H1 (cell line): ENCODE measurements around the gene DOC2A. TPM values are rescaled to one million over a fixed set of nuclear protein-coding genes. Genes with fewer than 3 reads are reported as not detected.

Source experiments
- CTCF ChIA-PET: fragments of 300-600 bp; sonication (Branson Sonifier 250); formaldehyde crosslinking; loops from one replicate; lab custom pipeline; 2021; ENCODE audit not compliant: partially characterized antibody; lab: Charles Lee
- POLR2A ChIA-PET: fragments of 300-600 bp; sonication (Branson Sonifier 250); formaldehyde crosslinking; loops from one replicate; lab custom pipeline; 2021; ENCODE audit warnings: inconsistent platforms; ENCODE audit not compliant: partially characterized antibody; lab: Charles Lee
- DNase-seq, 2 experiments: peaks; one replicate each; pipeline versions ENCODE4 v3.0.0 to v3.0.0-alpha.2; 2010 to 2022; ENCODE audit warnings: low spot score in 2 of 2, low read depth in 1 of 2, mixed read lengths in 1 of 2
- FAIRE-seq: peaks from 2 replicates; lab custom pipeline; 2011; peaks lifted over from hg19 to GRCh38; lab: Jason Lieb, UNC
- H2AFZ ChIP-seq: 2 replicates; pipeline ENCODE4 v1.8.1; 2012; ENCODE audit warnings: low read length, inconsistent platforms
- H2AK5ac ChIP-seq: 2 replicates; pipeline ENCODE4 v1.6.1; 2013; ENCODE audit warnings: low read depth, low read length
- H2BK120ac ChIP-seq: replicated peaks from 2 replicates; pipeline ENCODE3; 2013; ENCODE audit warnings: low read depth, low read length, inconsistent platforms
- H2BK12ac ChIP-seq: 2 replicates; pipeline ENCODE4 v1.6.1; 2013; ENCODE audit warnings: low read depth, low read length
- H2BK15ac ChIP-seq: 2 replicates; pipeline ENCODE4 v1.6.1; 2013; ENCODE audit warnings: low read length
- H2BK20ac ChIP-seq: 2 replicates; pipeline ENCODE4 v1.6.1; 2013; ENCODE audit warnings: low read length
- H2BK5ac ChIP-seq: 2 replicates; pipeline ENCODE4 v1.6.1; 2013; ENCODE audit warnings: low read depth, low read length
- H3K14ac ChIP-seq: 2 replicates; pipeline ENCODE4 v1.6.1; 2013; ENCODE audit warnings: inconsistent platforms; ENCODE audit not compliant: insufficient read length
- H3K18ac ChIP-seq: 2 replicates; pipeline ENCODE4 v1.6.1; 2013; ENCODE audit warnings: low read length; ENCODE audit errors: extremely low read depth
- H3K23ac ChIP-seq: 2 replicates; pipeline ENCODE4 v1.6.1; 2013; ENCODE audit warnings: inconsistent platforms; ENCODE audit not compliant: insufficient read length
- H3K23me2 ChIP-seq: 2 replicates; pipeline ENCODE4 v1.6.1; 2013; ENCODE audit warnings: low read depth, low read length
- H3K27ac ChIP-seq: 2 replicates; pipeline ENCODE4 v1.6.1; 2011; ENCODE audit warnings: low read depth, low read length, inconsistent platforms
- H3K27me3 ChIP-seq, 4 experiments: replicated peaks in 1 of 4; 1 replicate in 1 of 4; 2 replicates in 3 of 4; pipeline versions ENCODE4 v1.6.1 to v1.8.1; 2011 to 2013; ENCODE audit warnings: low read length in 3 of 4, mild to moderate bottlenecking in 3 of 4, inconsistent platforms in 2 of 4, mixed read lengths in 2 of 4, moderate library complexity in 1 of 4; ENCODE audit not compliant: control insufficient read depth in 3 of 4, insufficient read depth in 3 of 4; ENCODE audit errors: extremely low read depth in 1 of 4
- H3K36me3 ChIP-seq, 4 experiments: 2 replicates each; pipeline versions ENCODE4 v1.6.1 to v1.8.1; 2011 to 2013; ENCODE audit warnings: mild to moderate bottlenecking in 4 of 4, low read length in 3 of 4, moderate library complexity in 2 of 4, control low read depth in 1 of 4, inconsistent platforms in 1 of 4; ENCODE audit not compliant: insufficient read depth in 4 of 4, control insufficient read depth in 2 of 4
- H3K4ac ChIP-seq: replicated peaks from 2 replicates; pipeline ENCODE3; 2013; ENCODE audit warnings: low read length, low read depth, mixed read lengths, inconsistent platforms; ENCODE audit not compliant: insufficient read length
- H3K4me1 ChIP-seq, 4 experiments: replicated peaks in 1 of 4; 1 replicate in 1 of 4; 2 replicates in 3 of 4; pipeline versions ENCODE4 v1.6.1 to v1.8.1; 2011 to 2013; ENCODE audit warnings: low read length in 3 of 4, inconsistent platforms in 2 of 4, mixed read lengths in 1 of 4; ENCODE audit not compliant: insufficient read depth in 4 of 4, control insufficient read depth in 3 of 4
- H3K4me2 ChIP-seq, 2 experiments: 2 replicates each; pipeline versions ENCODE4 v1.6.1 to v1.8.1; 2011 to 2013; ENCODE audit warnings: low read depth in 2 of 2, low read length in 2 of 2, control low read depth in 1 of 2, inconsistent platforms in 1 of 2, mild to moderate bottlenecking in 1 of 2; ENCODE audit not compliant: insufficient read depth in 1 of 2
- H3K4me3 ChIP-seq, 4 experiments: fragments of 200-600, 300-600 bp in 1 of 4; sonication (generic), shearing (Covaris generic), sonication (Bioruptor Twin) in 1 of 4; 2 replicates each; pipeline versions ENCODE4 v1.5.1 to v1.8.1; 2011 to 2016; ENCODE audit warnings: low read length in 4 of 4, low read depth in 3 of 4, control low read depth in 2 of 4, inconsistent platforms in 2 of 4, mild to moderate bottlenecking in 2 of 4, mixed read lengths in 1 of 4, moderate library complexity in 1 of 4; ENCODE audit not compliant: insufficient read depth in 2 of 4; ENCODE audit errors: extremely low read depth in 1 of 4
- H3K56ac ChIP-seq: replicated peaks from 2 replicates; pipeline ENCODE3; 2013; ENCODE audit warnings: low read depth, mild to moderate bottlenecking, mixed read lengths, low read length, inconsistent platforms; ENCODE audit not compliant: insufficient read length
- H3K79me1 ChIP-seq: 2 replicates; pipeline ENCODE4 v1.6.1; 2013; ENCODE audit warnings: low read depth, low read length, control low read depth
- H3K79me2 ChIP-seq, 2 experiments: 2 replicates each; pipeline versions ENCODE4 v1.6.1 to v1.8.1; 2012 to 2013; ENCODE audit warnings: low read length in 2 of 2, mild to moderate bottlenecking in 2 of 2, inconsistent platforms in 1 of 2; ENCODE audit not compliant: insufficient read depth in 2 of 2, control insufficient read depth in 1 of 2
- H3K9ac ChIP-seq, 4 experiments: replicated peaks in 1 of 4; 1 replicate in 1 of 4; 2 replicates in 3 of 4; pipeline versions ENCODE4 v1.6.1 to v1.8.1; 2011 to 2013; ENCODE audit warnings: low read depth in 3 of 4, low read length in 3 of 4, control low read depth in 2 of 4, mild to moderate bottlenecking in 2 of 4, moderate library complexity in 2 of 4, inconsistent platforms in 1 of 4; ENCODE audit errors: extremely low read depth in 1 of 4
- H3K9me3 ChIP-seq, 2 experiments: 2 replicates each; pipeline versions ENCODE4 v1.6.1 to v1.8.1; 2012 to 2013; ENCODE audit warnings: mild to moderate bottlenecking in 2 of 2, moderate library complexity in 2 of 2, control low read depth in 1 of 2, inconsistent platforms in 1 of 2, low read depth in 1 of 2, low read length in 1 of 2, mixed read lengths in 1 of 2; ENCODE audit not compliant: insufficient read depth in 2 of 2
- H4K20me1 ChIP-seq, 2 experiments: replicated peaks in 1 of 2; 2 replicates each; pipeline versions ENCODE3 to v1.8.1; 2011 to 2013; ENCODE audit warnings: inconsistent platforms in 2 of 2, low read length in 2 of 2, mild to moderate bottlenecking in 1 of 2; ENCODE audit not compliant: insufficient read depth in 2 of 2, control insufficient read depth in 1 of 2
- H4K5ac ChIP-seq: 2 replicates; pipeline ENCODE4 v1.6.1; 2013; ENCODE audit warnings: low read length, low read depth, mixed read lengths, inconsistent platforms; ENCODE audit not compliant: insufficient read length
- H4K8ac ChIP-seq: 2 replicates; pipeline ENCODE4 v1.8.0; 2013; ENCODE audit warnings: mild to moderate bottlenecking, moderate library complexity, low read length, inconsistent platforms; ENCODE audit not compliant: insufficient read depth; ENCODE audit errors: extremely low read depth
- H4K91ac ChIP-seq: replicated peaks from 2 replicates; pipeline ENCODE3; 2013; ENCODE audit warnings: low read length, mixed read lengths, inconsistent platforms; ENCODE audit not compliant: insufficient read length
- BACH1 ChIP-seq: IDR thresholded peaks from 2 replicates; pipeline ENCODE4 v1.6.1; 2012; ENCODE audit warnings: low read length, improper control_type of control experiment
- CTBP2 ChIP-seq: IDR thresholded peaks from 2 replicates; pipeline ENCODE4 v1.7.0; 2011; ENCODE audit warnings: borderline replicate concordance, mild to moderate bottlenecking, moderate library complexity, mixed read lengths, low read length; ENCODE audit not compliant: insufficient read depth, insufficient read length
- EGR1 ChIP-seq: IDR thresholded peaks from 2 replicates; pipeline ENCODE4 v1.6.1; 2011; ENCODE audit warnings: low read depth, low read length, borderline replicate concordance
- MAX ChIP-seq: IDR thresholded peaks from 2 replicates; pipeline ENCODE4 v1.6.1; 2012; ENCODE audit warnings: inconsistent platforms
- NANOG ChIP-seq: IDR thresholded peaks from 2 replicates; pipeline ENCODE4 v1.6.1; 2011; ENCODE audit warnings: low read length, low read depth, mild to moderate bottlenecking, inconsistent platforms; ENCODE audit not compliant: insufficient read depth, poor library complexity, severe bottlenecking
- POLR2A ChIP-seq, 2 experiments: IDR thresholded peaks; 1 replicate in 1 of 2; 2 replicates in 1 of 2; pipeline ENCODE4 v1.6.1; 2011; ENCODE audit warnings: low read depth in 2 of 2, low read length in 2 of 2, mild to moderate bottlenecking in 2 of 2; ENCODE audit errors: control extremely low read depth in 1 of 2
- SIN3A ChIP-seq, 2 experiments: IDR thresholded peaks in 1 of 2; conservative IDR thresholded peaks in 1 of 2; 2 replicates each; pipeline ENCODE4 v1.6.1; 2011 to 2012; ENCODE audit warnings: low read length in 2 of 2, improper control_type of control experiment in 1 of 2, low read depth in 1 of 2, mild to moderate bottlenecking in 1 of 2
- SP4 ChIP-seq: IDR thresholded peaks from 2 replicates; pipeline ENCODE4 v1.6.1; 2012; ENCODE audit warnings: low read length, inconsistent platforms
- SRF ChIP-seq: IDR thresholded peaks from 2 replicates; pipeline ENCODE4 v1.6.1; 2011; ENCODE audit warnings: mild to moderate bottlenecking, low read depth, low read length, moderate library complexity
- TBP ChIP-seq: IDR thresholded peaks from 2 replicates; pipeline ENCODE4 v1.6.1; 2011; ENCODE audit warnings: low read depth, low read length, improper control_type of control experiment
- WGBS, 2 experiments: shearing (Covaris generic) in 1 of 2; methylation state at CpG; one replicate each; pipeline versions ENCODE4 v1.1.6 to v1.1.7; 2013 to 2015; ENCODE audit warnings: low lambda C conversion rate in 2 of 2, mixed read lengths in 2 of 2, inconsistent platforms in 1 of 2, low coverage in 1 of 2, missing lambda C conversion rate in 1 of 2; ENCODE audit not compliant: insufficient replicate concordance in 2 of 2, insufficient coverage in 1 of 2, insufficient read length in 1 of 2; ENCODE audit errors: extremely low coverage in 1 of 2, missing lambda C conversion rate in 1 of 2; 5-methylcytosine and 5-hydroxymethylcytosine counted together
- polyA plus RNA-seq, 7 experiments: library from polyadenylated mRNA; depleted of rRNA in 3 of 7; stranded (reverse) in 5 of 7; unstranded in 2 of 7; fragments of >200 nt in 5 of 7; fragments of 200-250 nt in 2 of 7; gene quantifications; 1 replicate in 5 of 7; 2 replicates in 1 of 7; 4 replicates in 1 of 7; pipeline versions ENCODE4 v1.2.1 to v1.2.3, GENCODE V29; 2011 to 2013; ENCODE audit warnings: missing spikeins in 2 of 7, mixed read lengths in 2 of 7
- total RNA-seq: library from RNA; stranded (reverse); fragmentation: NEBNext Ultra II Directional; extraction: Animal tissue kit (Norgen Biotek cat#: 25700); gene quantifications from 2 replicates; pipeline ENCODE4 v1.2.1, GENCODE V29; 2021

DOC2A gene
- total and polyA plus RNA-seq, 2 of the 8 experiments (the other 6 are each of a cell fraction or from before 2014, with no cell fraction given) = 13.9 to 20.7 TPM

GRCh38 chr16:29973384-29974246 is 37.2 kb downstream of the DOC2A start, which contains the start of gene TAOK2:
TSS of gene TAOK2 (plus strand) at chr16:29973868. CDS start at chr16:29977773, 3,905 bp downstream.
- no peak within 1 kb of the TSS for H2BK5ac ChIP-seq
- H3K36me3 ChIP-seq = peaks cover 4 to 20% (median 13%) of the 10 kb centered on the region in 4 experiments
- CTCF ChIA-PET = interaction anchor here (0.6 to 3.7 kb wide), 10 partner anchors 12 to 144 kb away, joined by 3 to 12 read pairs (median 4); partner anchors contain the start of genes SEZ6L2, TLCD3B and TMEM219
- POLR2A ChIA-PET = interaction anchor here (0.6 to 3.4 kb wide), 17 partner anchors 9 to 1012 kb away, joined by 3 to 33 read pairs (median 4); partner anchors contain the start of genes ALDOA, HIRIP3, INO80E and QPRT
- peak; percentile 99 to 100 for DNase-seq
- H3K56ac ChIP-seq = peak within 1 kb of the TSS; percentile 59
- H3K4me2 ChIP-seq = peak within 1 kb of the TSS; percentile 72 to 85
- no peak within 1 kb of the TSS for H2BK20ac ChIP-seq
- no peak within 1 kb of the TSS for H3K4ac ChIP-seq
- H2AFZ ChIP-seq = 0 out of 2 replicates have a peak within 1 kb of the TSS, but pooled peaks have one; percentile 36
- H3K14ac ChIP-seq = no peak within 1 kb of the TSS
- peak within 1 kb of the TSS; percentile 80 to 90 (median 85) for H3K4me3 ChIP-seq
- no peak within 1 kb of the TSS for H4K91ac ChIP-seq
- H2BK12ac ChIP-seq = no peak within 1 kb of the TSS
- no peak within 1 kb of the TSS for H2AK5ac ChIP-seq
- H3K18ac ChIP-seq = peak within 1 kb of the TSS; percentile 97
- peaks cover 11% of the 10 kb centered on the region in 2 experiments for H3K9me3 ChIP-seq
- no peak within 1 kb of the TSS for H2BK15ac ChIP-seq
- peaks cover 4 to 20% (median 7%) of the 10 kb centered on the region in 4 experiments for H3K4me1 ChIP-seq
- peaks cover 2 to 10% (median 9%) of the 10 kb centered on the region in 4 experiments for H3K27me3 ChIP-seq
- peaks cover 9 to 34% of the 10 kb centered on the region in 2 experiments for H3K79me2 ChIP-seq
- WGBS, 2 experiments = 3% methylated on average over 42 of the region's 75 CpGs; no CpG with 5 or more reads in 1 of the 2 experiments
- peak within 1 kb of the TSS; percentile 74 for H4K5ac ChIP-seq
- H4K20me1 ChIP-seq = peaks cover 2 to 18% of the 10 kb centered on the region in 2 experiments
- peak within 1 kb of the TSS; percentile 45 to 77 (median 69) for H3K9ac ChIP-seq
- peaks cover 7% of the 10 kb centered on the region; the same call in 1 of the 2 replicates for H3K23me2 ChIP-seq
- FAIRE-seq = no peak
- peak within 1 kb of the TSS; percentile 55; the same call in 1 of the 2 replicates for H3K27ac ChIP-seq
- H2BK120ac ChIP-seq = no peak within 1 kb of the TSS
- peak within 1 kb of the TSS; percentile 90 for H4K8ac ChIP-seq
- peaks cover 22% of the 10 kb centered on the region for H3K79me1 ChIP-seq
- H3K23ac ChIP-seq = no peak within 1 kb of the TSS
- TF ChIP-seq SIN3A (conservative IDR thresholded peaks at IDR 0.05 in 1 of 2, IDR thresholded peaks at IDR 0.05 in 1 of 2; ENCODE audit: low read depth in 1 of 2, low read length in 2 of 2) = peak in 1 of 2 experiments; percentile 89; a peak in 2 of 4 replicates
- TF ChIP-seq TBP = peak; percentile 24; the same call in 1 of the 2 replicates
- peak; percentile 99 for TF ChIP-seq MAX
- TF ChIP-seq POLR2A (IDR thresholded peaks at IDR 0.05; ENCODE audit: control extremely low read depth in 1 of 2, low read depth in 2 of 2, low read length in 2 of 2) = peak in 1 of 2 experiments; percentile 54; a peak in 1 of 3 replicates
- TF ChIP-seq SP4 = peak; percentile 93
- TF ChIP-seq BACH1 = no peak
- TF ChIP-seq SRF = no peak
- no peak for TF ChIP-seq CTBP2
- peak; percentile 78 for TF ChIP-seq EGR1
- no peak for TF ChIP-seq NANOG
